ENCODE data around the gene TSPO2. TPM values are rescaled to one million over a fixed set of nuclear protein-coding genes. Genes with fewer than 3 reads are reported as not detected.

The TSPO2 gene
- total RNA-seq, 4 donors from 2014 or later: not detected

DNA sequence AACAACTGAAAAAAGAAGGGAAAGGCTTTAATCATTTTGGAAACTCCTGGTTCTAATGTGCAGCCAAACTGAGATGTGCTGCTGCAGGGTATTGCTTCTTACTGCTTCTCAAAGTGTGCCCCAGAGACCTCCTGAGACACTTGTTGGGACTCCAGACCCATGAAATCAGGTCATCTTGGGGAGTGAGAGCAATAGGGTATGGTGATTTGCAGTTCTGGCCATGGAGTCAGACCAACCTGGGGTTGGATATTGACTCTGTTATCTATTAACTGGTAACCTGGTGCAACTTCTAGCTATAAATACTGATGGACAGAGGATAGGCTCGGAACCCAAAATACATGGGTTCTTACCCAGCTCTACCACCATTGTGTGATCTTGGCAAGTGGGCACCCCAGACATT lies 3.8 kb downstream of the TSPO2 start:
- no peaks in the 10 kb centered on the region for H3K9me3 ChIP-seq
- TF ChIP-seq EP300 (IDR thresholded peaks at IDR 0.05) (no peak), POLR2A (IDR thresholded peaks at IDR 0.05) (no peak)
- TF ChIP-seq, protein P1, sequence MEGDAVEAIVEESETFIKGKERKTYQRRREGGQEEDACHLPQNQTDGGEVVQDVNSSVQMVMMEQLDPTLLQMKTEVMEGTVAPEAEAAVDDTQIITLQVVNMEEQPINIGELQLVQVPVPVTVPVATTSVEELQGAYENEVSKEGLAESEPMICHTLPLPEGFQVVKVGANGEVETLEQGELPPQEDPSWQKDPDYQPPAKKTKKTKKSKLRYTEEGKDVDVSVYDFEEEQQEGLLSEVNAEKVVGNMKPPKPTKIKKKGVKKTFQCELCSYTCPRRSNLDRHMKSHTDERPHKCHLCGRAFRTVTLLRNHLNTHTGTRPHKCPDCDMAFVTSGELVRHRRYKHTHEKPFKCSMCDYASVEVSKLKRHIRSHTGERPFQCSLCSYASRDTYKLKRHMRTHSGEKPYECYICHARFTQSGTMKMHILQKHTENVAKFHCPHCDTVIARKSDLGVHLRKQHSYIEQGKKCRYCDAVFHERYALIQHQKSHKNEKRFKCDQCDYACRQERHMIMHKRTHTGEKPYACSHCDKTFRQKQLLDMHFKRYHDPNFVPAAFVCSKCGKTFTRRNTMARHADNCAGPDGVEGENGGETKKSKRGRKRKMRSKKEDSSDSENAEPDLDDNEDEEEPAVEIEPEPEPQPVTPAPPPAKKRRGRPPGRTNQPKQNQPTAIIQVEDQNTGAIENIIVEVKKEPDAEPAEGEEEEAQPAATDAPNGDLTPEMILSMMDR (IDR thresholded peaks at IDR 0.05): no peak

DNA sequence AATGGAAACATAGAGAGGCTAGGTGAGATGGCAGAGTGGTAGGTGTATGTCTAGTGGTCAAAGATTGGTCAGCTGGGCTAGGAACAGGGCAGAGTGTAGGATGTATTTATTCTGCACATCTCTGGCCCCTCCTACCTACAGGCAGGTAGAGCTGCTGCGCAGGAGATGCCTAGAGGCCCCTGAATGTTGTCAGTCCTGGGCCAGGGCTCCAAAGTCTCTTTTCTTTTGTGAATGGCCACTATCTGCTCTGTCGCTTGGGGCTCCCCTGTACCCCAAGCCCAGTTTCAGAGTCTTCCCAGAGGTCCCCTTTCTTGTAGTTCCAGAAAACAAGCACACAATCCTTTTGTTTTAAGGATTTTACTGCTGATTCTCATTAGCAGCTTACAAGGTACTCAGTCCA lies 5.0 kb downstream of the TSPO2 start:
- no peak for TF ChIP-seq EP300 (IDR thresholded peaks at IDR 0.05)
- TF ChIP-seq, protein P1 (IDR thresholded peaks at IDR 0.05): no peak
- no peak for TF ChIP-seq POLR2A (IDR thresholded peaks at IDR 0.05)
- no peak overlapping the region for H3K27ac ChIP-seq
- no peak overlapping the region for H3K4me3 ChIP-seq
- no peaks in the 10 kb centered on the region for H3K27me3 ChIP-seq
- WGBS, 2 donors: 95 to 100% methylated on average over 2 of the region's 2 CpGs
- no peaks in the 10 kb centered on the region for H3K4me1 ChIP-seq
- no peaks in the 10 kb centered on the region for H3K9me3 ChIP-seq
- peaks cover 0 to 37% (median 0%) of the 10 kb centered on the region in 3 donors for H3K36me3 ChIP-seq
- no peak for DNase-seq (ENCODE audit: low spot score in 2 of 2)

More for the DNA sequence above, 3.8 kb downstream of the TSPO2 start:
- 93 to 95% methylated on average over 1 of the region's 1 CpG for WGBS, 2 donors
- Histone ChIP-seq H3K27ac (no peak overlapping the region), H3K4me3 (no peak overlapping the region), H3K36me3 (peaks cover 0 to 35% (median 0%) of the 10 kb centered on the region in 3 donors), H3K4me1 (no peaks in the 10 kb centered on the region), H3K27me3 (no peaks in the 10 kb centered on the region)
- no peak for DNase-seq (ENCODE audit: low spot score in 2 of 2)

DNA sequence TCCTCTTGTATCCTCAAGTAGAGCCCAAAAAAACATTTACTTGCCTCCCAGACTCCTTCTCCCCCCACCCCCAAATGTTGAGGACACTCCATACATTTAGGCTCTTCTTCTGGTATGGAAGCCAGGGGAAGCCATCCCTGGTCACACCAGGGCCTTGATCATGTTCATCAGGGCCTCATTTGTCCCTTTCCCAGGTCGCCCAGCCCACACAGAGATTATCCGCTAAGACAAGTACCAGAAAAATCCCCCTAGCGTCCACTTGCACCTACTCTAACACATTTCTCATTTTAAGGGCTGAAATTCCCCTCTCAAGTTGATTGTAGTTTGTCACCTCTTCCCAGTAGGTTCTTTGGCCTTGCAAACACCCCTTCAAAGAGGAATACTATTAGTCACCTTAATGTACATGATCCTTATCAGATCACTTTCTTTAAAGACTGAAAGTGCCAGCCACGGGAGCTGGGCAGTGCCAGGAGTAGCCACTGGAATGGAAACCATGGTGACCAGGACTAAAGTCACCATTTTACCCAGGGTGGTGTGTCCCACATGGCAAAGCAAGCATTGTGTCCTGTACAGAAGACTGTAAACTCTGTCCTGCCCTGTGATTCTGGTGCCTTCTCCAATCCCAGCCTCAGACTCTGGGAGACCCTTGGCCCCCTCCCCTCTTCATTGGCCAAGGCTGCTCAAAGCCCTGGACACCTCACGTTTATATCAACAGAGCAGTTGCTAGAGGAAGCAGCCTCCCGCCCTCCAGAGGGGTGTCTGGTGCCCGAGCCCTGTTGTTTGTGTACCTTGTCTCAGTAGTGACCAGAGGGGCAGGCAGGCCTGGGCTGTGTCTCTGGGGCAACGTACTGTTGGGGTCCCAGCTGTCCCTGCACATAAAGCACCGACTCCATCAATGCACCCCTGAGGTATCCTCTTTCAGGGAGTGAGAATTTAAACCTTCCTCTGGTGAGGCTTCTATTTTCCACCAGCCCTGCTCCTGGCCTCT lies 5.8 kb downstream of the TSPO2 start:
- Histone ChIP-seq H3K4me1 (no peaks in the 10 kb centered on the region), H3K27ac (no peak overlapping the region), H3K9me3 (no peaks in the 10 kb centered on the region), H3K27me3 (no peaks in the 10 kb centered on the region), H3K36me3 (peaks cover 0 to 32% (median 0%) of the 10 kb centered on the region in 3 donors), H3K4me3 (no peak overlapping the region)
- TF ChIP-seq POLR2A (IDR thresholded peaks at IDR 0.05) (no peak), EP300 (IDR thresholded peaks at IDR 0.05) (no peak)
- TF ChIP-seq, protein P1 (IDR thresholded peaks at IDR 0.05): no peak
- no peak for DNase-seq (ENCODE audit: low spot score in 2 of 2)
- 79% methylated on average over 9 of the region's 9 CpGs for WGBS, 2 donors

DNA sequence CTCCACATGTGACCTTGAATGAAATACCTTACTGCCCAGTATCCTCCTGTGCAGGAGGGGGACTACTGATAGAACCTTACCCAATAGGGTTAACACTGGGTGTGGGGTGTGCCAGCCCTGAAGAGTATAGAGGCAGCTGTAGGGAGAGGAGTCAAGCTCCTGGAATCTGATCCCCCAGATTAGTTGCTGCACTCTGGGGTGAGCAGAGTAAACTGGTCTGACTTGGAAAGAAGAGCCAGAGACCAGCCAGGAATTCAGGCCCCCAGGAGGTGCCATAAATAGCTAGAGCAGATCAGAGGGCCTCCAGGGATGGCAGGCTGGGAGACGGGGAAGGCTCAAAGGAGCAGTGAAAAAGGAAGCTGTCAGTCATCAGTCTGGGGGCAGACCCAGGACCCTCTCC lies 7.3 kb downstream of the TSPO2 start:
- 53 to 64% methylated on average over 1 of the region's 1 CpG for WGBS, 2 donors
- TF ChIP-seq, protein P1 (IDR thresholded peaks at IDR 0.05): no peak
- no peak for TF ChIP-seq EP300 (IDR thresholded peaks at IDR 0.05)
- no peak for TF ChIP-seq POLR2A (IDR thresholded peaks at IDR 0.05)
- H3K4me1 ChIP-seq: no peaks in the 10 kb centered on the region
- H3K36me3 ChIP-seq: peaks cover 0 to 28% (median 0%) of the 10 kb centered on the region in 3 donors
- no peaks in the 10 kb centered on the region for H3K27me3 ChIP-seq
- H3K9me3 ChIP-seq: no peaks in the 10 kb centered on the region
- H3K4me3 ChIP-seq: no peak overlapping the region
- no peak overlapping the region for H3K27ac ChIP-seq
- no peak for DNase-seq (ENCODE audit: low spot score in 2 of 2)

DNA sequence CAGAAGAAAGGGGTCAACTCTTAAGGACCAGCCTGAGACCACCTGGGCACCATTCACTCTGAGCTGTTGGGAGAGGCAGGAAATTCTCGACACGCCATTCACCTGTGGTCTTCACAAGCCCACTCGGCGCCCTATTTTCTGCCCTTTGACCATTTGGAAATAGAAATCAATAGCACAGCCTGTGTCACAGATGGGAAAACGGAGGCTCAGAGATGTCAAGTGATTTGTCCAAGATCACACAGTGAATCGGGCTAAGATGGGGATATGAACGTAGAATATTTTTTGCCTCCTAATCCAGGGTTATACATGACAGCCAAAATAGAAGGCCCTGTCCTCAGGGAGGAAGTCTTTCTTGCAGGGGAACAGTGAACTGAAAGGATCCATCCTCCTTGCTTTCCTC lies 7.7 kb downstream of the TSPO2 start:
- H3K27ac ChIP-seq: no peak overlapping the region
- no peak for TF ChIP-seq POLR2A (IDR thresholded peaks at IDR 0.05)
- TF ChIP-seq, protein P1 (IDR thresholded peaks at IDR 0.05): no peak
- no peak for TF ChIP-seq EP300 (IDR thresholded peaks at IDR 0.05)

More for the DNA sequence above, 7.7 kb downstream of the TSPO2 start:
- DNase-seq (ENCODE audit: low spot score in 2 of 2): no peak
- no peaks in the 10 kb centered on the region for H3K9me3 ChIP-seq
- peaks cover 0 to 32% (median 0%) of the 10 kb centered on the region in 3 donors for H3K36me3 ChIP-seq
- WGBS, 2 donors: 72 to 74% methylated on average over 7 of the region's 7 CpGs
- H3K4me3 ChIP-seq: no peak overlapping the region
- H3K4me1 ChIP-seq: no peaks in the 10 kb centered on the region
- no peaks in the 10 kb centered on the region for H3K27me3 ChIP-seq

Measured in tibial nerve (tissue), 4 donors.